Right forelimb (tissue), 1 donor: ENCODE results near the gene TMC6.

Experiments
- DNase-seq: peaks from one replicate; pipeline ENCODE4 v3.0.0-alpha.2; 2018

TMC6 gene

DNA sequence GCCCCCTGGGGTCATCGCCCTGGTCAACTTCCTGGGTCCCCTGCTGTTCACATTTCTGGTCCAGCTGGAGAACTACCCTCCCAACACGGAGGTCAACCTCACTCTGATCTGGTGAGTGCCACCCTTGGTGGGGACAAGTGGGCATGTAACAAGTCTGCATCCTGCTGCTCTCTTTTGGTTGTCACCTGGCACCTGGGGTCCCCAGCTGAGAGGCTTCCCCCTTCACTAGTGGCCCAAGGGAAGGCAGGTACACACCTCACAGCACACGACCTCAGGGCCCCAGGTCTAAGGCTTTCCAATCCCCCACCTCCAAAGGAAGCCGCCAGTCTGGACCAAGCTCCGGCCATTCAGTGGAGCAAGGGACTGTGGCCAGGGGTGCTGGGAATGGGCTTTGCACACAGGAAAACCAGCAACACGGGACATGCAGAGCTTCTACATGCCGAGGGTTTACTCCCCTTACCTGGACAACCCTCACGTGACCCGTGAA, 6.4 kb upstream of the TMC6 start:
- DNase-seq: no peak

DNA sequence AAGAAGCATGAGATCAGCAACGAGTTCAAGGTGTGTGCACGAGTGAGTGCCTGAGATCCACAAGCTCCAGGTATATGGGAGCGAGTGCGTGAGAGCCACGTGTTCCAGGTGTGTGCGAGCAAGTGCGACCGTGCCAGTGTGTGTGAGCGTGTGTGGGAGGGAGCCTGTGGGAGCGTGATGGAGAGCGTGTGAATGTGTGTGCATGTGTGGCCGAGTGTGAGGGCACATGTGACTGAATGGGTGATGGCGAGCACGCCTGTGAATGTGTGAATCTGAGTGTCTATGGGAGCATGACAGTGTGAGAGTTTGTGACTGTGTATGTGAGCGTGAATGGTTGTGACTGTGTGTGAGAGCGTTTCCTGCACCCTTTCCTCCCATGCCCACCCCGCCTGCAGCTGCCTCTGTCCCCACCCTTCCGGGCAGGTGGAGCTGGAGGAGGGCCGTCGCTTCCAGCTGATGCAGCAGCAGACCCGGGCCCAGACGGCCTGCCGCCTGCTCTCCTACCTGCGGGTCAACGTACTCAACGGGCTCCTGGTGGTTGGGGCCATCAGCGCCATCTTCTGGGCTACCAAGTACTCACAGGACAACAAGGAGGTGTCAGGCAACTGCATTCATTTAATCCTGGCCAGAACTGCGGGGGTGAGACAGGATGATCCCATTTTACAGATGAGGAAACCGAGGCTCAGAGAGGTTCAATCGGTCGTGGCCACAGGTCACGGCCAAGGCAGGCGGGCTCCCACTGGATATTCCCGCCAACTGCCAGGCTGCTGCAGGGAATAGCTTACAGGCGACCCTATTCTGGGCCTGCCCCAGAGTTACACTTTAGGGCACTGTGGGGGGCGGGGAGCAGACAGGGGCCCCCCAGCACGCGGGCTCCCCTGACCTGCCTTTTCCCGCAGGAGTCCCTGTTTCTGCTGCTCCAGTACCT, 5.7 kb upstream of the TMC6 start:
- no peak for DNase-seq

DNA sequence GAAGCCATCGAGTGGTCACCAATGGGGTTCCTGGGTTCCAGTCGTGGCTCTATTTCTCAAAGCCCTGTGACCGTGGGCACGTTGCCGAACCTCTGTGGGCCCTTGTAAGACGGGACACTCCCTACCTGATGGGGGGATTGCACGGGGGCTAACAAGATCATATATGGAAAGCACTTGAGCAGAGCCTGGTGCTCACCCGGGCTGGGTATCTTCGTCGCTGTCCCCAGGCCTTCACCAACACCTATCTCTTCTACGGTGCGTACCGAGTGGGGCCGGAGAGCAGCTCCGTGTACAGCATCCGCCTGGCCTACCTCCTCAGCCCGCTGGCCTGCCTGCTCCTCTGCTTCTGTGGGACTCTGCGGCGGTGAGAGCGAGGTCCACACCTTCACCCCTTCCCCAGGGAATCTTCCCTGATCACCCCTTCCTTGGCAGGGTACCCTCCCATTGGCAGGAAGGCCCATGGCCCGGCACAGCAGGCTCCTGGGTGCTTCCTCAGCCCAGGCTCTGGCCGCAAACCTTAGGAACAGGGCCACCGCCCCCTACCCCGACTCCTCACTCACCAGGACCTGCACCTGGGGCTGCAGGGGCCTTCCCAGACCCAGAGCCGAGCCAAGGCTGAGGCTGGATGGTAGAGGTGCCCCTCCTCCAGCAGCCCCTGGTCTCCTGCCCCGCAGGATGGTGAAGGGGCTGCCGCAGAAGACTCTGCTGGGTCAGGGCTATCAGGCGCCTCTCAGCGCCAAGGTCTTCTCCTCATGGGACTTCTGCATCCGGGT, 4.8 kb upstream of the TMC6 start:
- no peak for DNase-seq

DNA sequence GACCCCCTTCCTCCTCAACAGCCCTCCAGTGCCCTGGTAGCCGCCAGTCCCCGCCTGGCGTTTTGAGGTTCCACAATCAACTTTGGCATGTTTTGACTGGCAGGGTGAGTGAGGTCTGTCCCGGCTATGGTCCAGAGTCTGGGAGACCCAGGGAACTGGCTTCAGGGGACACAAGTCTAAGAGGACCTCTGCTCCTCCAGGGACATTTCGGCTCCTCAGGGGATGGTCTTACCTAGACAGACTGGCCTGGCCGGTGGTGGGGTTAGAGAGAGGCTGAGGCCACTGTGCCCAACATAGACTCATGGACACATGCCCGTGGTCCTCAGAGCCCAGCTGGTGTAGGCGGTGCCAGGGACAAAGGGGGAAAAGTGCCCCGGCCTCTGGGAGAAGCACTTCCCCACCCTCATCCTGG, 4.2 kb upstream of the TMC6 start:
- no peak for DNase-seq

DNA sequence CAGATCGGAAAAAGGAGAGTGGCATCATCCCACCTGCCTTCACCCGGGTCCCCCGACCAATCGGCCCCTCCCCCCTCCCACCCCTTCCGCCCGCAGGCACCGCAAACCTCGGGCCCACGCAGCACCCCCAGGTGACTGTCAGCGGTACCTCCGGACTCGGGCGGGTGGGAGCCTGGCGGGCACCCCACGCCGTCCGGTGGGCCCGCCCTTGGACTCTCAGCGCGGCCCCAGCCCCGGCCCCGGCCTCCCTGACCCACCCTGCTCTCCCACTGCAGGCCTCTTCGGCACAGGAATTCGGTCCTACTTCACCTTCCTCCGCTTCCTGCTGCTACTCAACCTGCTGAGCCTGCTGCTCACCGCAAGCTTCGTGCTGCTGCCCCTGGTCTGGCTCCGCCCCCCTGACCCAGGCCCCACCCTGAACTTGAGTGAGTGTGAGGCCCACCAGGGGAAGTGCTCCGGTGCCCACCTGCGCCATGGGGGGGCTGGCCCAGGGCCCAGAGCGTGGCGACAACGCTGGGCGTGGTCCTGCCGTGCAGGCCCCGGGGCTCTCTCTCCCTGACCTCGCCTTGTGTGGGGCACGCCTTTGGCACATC, 3.6 kb upstream of the TMC6 start:
- no peak for DNase-seq

DNA sequence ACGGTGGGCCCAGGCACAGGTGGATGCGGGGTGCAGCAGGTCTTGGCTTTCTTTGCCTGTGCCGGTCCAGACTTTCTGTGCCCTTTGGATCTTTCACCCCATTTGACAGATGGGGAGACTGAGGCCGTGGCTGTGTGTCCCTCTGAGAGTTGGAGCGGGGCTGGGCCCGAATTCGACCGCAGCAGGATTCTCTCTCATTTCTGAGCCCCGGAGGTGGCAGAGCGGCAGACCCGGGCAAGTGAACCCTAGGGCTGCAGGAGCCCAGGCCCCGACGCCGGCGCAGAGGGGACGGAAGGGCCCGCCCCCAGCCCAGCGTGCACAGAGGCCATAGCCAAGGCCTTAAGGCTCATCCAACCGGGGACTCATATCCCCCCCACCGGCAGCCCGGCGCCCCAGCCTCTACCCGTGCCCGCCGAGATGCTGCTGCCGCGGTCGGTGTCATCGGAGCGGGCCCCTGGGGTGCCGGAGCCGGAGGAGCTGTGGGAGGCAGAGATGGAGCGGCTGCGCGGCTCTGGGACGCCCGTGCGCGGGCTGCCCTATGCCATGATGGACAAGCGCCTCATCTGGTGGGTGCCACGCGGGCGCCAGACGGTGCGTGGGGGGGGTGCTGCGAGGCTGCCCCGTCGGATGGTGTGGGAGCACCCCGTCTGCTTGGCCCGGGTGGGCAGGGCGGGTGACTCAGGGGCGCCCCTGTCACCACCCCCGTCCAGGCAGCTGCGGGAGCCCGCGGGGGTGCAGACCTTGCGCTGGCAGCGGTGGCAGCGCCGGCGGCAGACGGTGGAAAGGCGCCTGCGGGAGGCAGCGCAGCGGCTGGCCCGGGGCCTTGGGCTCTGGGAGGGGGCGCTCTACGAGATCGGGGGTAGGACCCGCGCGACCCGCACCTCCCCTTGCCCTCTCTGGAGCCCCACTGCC, 2.9 kb upstream of the TMC6 start:
- no peak for DNase-seq

DNA sequence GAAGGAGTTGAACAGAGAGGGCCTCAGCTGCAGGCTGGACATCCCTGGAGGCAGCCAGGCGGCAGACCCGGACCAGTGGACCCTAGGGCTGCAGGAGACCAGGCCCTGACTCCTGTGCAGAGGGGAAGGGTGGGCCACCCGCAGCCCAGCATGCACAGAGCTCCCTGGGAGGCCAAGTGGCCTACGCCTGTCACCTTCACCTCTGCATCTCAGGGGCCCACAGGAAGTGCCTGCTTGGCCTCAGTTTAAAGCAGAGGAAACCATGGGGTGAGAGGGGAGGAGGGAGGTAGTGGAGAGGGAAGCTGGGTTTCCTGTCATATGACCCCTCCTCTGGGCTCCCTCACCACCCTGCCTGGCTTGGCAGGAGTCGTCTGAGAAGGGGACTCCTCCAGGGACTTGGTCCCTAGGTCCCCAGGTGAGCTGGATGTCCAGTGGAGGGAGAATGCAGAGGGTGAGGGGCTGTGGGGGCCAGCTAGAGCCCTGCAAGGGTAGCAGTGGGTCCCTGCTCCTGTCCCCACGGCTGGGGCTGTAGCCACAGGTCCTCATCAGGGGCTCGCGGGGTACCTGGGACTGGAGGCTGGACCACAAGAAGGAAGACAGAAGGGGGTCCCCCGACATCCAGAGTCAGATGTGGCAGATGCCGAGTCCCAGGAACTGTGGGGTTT, 2.0 kb upstream of the TMC6 start, which contains the start of gene TMC8:
Gene TMC8, plus strand, starts transcription at position 335 of the 665 bp plus-strand sequence. CDS start 818 bp downstream, outside the sequence.
- DNase-seq: no peak

DNA sequence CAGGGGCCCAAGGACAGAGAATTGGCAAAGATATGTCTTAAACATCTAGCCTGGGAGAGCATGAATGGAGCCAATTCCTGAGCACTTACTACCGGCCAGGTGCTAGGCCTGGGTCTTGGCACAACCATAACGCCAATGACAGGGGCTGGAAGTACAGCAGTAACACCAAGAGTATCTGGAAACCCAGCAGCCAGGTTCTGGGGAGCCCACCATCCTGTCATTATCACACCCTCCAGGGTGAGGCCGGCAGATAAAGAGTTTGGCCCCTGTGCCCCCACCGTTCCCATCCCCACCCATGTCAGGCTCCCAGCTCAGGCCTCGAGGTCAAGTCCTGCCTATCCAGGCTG, 1.5 kb upstream of the TMC6 start:
- DNase-seq: no peak

DNA sequence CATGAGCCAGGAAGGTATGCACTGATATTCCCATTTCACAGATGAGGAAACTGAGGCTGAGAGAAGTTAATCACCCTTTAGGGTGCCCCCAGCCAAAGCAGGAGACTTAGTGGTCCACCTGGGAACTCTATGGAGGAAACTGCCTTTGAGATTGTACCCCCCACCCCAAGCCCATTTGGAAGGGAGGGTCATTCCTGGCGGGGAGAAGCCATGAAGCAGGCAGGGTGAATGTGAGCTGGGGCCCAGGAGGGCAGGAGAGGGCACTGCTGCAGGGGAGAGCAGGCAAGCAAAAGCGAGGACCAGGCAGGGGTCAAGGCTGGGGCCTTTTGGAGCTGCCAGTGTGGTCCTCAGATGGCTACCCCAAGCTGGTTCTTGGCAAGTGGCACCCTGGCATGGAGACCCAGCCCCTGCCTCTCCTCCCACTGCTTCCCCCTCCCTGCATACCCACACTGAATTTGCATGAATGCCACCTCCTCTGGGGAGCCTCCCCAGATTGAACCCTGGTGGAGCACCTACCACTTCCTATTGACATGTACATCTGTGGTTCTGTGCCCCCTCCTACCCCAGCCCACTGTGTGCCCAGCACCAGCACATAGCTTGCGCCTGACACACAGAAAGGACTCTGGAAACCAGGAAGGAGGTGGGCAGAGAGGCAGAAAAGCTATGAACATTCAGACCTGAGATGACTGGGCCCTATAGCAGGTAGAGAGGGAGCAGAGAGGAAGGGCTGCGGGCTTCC, 965 bp upstream of the TMC6 start:
- no peak for DNase-seq

DNA sequence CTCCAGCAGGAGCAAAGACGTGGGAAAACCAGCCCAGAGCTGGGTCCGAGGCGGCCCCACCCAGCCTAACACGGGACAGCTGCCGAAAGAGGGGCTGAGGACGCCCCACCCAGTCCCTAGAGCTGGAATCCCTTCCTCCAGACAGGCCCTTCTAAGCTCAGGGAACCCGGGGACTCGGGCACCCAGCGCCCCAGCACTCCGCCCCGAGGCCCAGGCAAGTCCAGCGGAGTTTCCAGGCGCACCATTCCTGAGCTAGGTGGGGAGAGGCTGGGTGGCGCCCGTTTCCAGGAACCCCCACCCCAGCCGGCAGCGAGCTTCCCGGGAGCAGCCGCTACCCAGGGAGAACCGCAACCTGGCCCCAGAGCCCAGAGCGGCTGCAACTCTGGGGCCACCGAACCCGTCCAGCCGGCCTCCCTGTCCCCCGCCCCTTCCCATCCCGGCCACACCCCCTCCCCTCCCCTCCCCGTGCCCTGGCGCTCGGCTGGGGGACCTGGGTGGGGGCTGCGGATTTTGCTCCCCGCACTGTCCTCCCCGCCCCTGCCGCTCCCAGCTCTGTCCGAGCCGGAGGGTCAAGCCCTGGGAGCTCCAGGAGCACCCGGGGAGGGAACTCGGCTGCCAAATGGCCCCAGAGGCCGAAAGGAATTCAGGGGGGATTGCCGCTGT, 536 bp downstream of the TMC6 start:
- DNase-seq: no peak

DNA sequence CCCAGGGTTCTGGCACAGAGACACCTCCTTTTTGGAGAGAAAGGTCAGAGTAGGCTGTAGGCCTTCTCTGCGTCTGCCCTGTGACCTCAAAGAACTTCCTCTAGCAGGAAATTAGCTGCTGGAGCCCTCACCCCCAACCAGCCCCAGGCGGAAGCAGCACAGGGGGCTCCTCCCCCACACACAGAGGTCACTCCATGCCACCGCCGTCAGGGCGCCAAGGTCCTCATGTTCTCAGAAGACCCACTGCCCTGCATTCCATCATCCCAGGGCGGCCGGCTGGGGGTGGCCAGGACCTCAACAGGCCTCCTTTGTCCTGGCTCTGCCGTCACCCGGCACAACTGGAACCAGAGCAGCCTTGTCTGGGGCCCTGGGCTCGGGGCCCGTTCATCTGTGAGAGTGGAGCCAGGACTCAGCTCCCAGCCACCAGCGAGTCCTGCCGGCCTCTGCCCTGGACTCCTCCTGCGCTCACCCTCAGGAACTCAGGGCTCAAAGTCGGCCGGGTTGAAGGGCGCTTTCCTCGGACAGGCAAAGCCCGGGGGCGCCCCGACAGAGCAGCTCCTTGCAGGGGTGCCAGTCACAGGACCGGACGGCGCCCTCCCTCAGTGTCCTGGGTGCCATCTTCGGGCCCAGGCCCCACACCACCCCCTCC, 1.2 kb downstream of the TMC6 start:
- no peak for DNase-seq

DNA sequence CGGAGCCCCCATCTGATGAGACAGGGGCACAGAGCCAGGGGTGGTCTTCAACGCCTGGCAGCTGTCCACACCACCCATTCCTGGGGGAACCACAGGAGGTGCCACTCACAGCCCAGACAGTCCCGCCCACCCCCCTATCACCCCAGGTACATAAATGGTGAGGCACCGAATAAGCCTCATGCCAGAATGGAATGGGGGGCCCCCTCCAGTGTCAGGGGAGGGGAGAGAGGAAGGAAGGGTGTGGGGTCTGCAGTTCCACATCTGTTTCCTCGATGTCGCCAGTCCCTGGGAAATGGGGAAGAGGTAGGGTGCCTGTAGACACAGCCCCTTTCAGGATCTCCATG, 1.7 kb downstream of the TMC6 start:
- no peak for DNase-seq

DNA sequence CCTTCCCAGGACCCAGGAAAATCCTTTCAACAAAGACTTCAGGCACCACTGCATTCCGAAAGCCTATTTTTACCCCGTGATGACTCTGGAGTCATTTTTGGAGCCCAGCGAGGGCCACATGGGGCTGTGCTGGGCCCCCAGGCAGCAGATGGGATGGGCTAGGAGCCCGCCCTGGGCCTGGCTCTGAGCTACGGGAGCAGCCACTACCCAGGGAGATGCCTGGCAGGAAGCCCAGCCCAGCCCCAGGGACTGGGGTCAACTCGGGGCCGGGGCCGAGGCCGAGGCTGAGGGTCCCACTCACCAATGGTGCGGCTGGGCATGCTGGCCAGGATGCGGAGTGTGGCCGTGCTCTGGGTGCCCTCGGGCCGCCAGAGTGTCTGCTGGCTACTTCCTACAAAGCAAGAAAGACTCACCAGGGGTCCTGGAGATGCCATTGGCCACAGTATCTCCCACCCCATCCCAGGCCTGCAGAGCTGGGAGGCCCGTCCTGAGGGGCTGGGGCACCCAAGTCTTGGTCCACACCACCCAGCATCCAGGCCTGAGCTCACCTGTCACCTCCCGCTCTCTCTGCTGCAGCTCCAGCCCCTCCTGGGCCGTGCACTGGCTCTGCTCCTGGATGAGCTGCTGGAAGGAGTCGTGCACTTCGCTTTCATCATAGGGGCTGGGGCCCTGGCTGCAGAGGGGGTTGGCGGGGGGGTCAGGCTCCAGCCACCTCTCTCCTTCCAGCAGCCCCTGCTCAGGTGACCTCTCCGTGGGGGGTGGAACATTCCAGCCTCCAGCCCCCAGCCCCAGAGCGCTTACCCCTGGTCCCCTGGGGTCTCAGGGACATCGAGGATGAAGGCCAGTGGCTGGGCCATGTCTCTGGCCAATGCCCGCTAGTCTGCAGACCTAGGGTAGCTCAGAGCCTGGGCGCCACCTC, 2.3 kb downstream of the TMC6 start:
- no peak for DNase-seq

DNA sequence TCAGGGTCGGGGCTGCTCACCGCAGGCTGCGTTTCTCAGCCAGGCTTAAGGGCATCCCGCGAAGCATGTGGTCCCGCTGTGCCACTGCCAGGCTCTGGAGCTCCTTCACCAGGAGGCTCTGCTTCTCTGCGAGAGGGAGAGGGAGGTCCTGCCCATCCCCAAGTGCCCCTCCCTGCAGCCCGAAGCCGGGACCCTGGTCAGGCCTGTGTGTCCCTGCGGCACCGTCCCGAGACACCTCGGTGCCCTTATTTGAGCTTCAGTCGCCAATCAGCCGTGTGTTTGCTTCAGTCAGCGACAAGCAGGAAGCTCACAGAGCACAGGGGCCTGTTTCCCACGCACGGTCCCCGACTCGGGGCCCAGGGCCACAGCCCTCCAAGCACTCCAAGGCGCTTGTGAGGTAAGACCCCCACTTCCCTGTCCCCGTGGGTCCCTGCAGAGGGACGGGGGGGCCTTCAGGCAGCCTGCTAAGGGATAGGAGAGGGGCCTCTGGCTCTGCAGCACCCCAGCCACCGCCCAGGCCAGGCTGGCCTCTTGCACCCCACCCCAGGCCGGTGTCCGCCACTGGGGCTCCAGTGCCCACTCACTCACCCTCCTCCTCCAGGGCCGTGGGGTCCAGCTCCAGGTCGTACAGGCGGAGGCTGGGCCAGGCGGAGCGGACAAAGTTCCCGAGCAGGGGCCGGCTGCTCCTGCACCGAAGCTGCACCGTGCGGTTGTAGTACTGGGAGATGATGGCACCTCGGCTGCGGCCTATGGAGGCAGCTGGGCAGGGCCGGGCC, 3.2 kb downstream of the TMC6 start:
- no peak for DNase-seq

DNA sequence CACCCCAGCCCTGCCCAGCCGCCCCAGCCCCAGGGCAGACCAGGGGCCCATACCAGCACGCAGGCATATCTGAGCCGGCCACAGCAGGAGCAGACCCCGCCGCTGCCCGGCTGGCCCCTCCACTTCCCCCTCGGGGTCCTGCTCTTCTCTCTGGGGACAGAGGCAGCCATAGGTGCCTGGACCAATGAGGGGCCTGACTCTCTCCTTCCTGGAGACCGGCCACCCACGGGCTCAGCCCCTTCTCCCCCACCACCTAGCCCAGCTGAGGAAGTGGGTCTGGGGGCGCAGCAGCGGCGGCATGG, 3.8 kb downstream of the TMC6 start:
- DNase-seq: no peak

DNA sequence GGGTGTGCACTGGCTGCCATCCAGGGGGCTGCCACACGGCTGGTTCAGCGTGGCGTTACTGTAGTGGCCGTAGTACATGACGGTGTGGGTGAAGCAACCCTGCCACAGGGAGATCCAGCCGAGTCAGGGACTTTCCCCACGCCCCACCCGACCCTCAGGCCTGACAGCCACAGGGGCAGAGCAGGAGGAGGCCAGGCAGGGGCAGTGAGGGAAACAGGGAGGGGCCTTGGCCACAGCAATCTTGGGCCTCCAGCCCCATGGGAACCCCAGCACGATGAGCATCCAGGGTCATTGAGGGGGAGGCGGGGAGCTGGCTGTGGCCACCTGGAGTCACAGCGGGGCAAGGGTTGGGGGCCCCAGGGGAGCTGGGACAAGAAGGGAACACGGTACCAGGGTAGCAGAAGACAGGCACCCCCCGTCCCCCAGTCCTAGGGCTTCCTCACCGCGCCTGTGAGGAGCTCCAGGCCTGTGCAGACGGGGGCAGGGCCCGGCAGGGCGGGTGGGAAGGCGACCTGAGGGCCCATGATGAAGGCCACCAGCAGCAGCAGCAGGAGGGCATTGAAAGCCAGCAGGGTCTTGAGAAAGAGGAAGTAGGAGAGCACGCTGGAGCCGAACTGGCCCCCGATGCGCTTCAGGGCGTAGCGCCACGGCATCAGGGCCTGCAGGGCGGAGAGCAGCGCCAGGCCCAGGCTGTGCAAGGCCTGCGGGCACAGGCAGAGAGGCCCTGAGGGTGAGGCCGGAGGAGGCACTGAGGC, 4.3 kb downstream of the TMC6 start:
- DNase-seq: no peak

DNA sequence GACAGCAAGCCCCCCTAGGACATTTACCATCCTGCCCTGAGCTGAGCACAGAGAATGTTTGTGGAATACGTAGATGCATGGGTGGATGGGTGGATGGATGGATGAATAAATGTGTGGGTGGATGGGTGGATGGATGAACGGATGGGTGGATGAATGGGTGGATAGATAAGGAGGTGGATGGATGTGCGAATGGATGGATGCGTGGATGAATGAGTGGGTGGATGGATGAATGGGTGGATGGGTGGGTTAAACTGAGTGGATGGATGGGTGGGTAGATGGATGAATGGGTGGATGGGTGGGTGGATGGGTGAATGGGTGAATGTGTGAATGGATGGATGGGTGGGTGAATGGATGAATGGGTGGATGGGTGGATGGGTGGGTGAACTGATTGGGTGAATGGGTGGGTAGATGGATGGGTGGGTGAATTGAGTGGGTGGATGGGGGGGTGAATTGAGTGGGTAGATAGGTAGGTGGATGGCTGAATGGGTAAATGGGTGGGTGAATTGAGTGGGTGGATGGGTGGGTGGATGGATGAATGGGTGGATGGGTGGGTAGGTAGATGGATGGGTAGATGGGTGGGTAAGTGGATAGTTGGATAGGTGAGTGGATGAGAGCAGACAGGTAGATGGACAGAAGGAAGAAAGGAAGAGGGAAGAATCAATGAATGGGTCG, 5.2 kb downstream of the TMC6 start:
- no peak for DNase-seq
